HepG2 (cell line): ENCODE measurements around the gene CSNK1D. TPM values are rescaled to one million over a fixed set of nuclear protein-coding genes. Genes with fewer than 3 reads are reported as not detected.

ENCODE experiments used
- AFF4 ChIP-seq: sonication (generic); formaldehyde crosslinking; IDR thresholded peaks from 2 replicates; pipeline ENCODE4 v1.4.0; 2020; ENCODE audit warnings: missing genetic modification reagents
- ATAD3A ChIP-seq: sonication (generic); formaldehyde crosslinking; IDR thresholded peaks from 2 replicates; pipeline ENCODE4 v1.4.0; 2020; ENCODE audit warnings: missing genetic modification reagents
- FOXP1 ChIP-seq, 2 experiments: fragments of 450-650 bp in 1 of 2; IDR thresholded peaks; 2 replicates each; pipeline ENCODE4 v1.6.1; 2017 to 2018; ENCODE audit warnings: antibody characterized with exemption in 1 of 2
- HNRNPH1 ChIP-seq: fragments of 200-400 bp; formaldehyde crosslinking; optimal IDR thresholded peaks from 2 replicates; pipeline ENCODE3; 2017; ENCODE audit warnings: mild to moderate bottlenecking, low read depth, low read length
- NR1H2 ChIP-seq: sonication (generic); formaldehyde crosslinking; IDR thresholded peaks from 2 replicates; pipeline ENCODE4 v1.8.1; 2022; ENCODE audit warnings: low read depth, missing genetic modification reagents, borderline replicate concordance
- RBM39 ChIP-seq: fragments of 200-400 bp; formaldehyde crosslinking; IDR thresholded peaks from one replicate; pipeline ENCODE4 v1.6.1; 2018; ENCODE audit warnings: antibody characterized with exemption, mild to moderate bottlenecking, low read depth, low read length; ENCODE audit not compliant: poor library complexity, severe bottlenecking
- SAFB2 ChIP-seq: sonication (generic); formaldehyde crosslinking; IDR thresholded peaks from 2 replicates; pipeline ENCODE4 v1.5.1; 2020; ENCODE audit warnings: missing genetic modification reagents, low read depth, mild to moderate bottlenecking, borderline replicate concordance
- SMAD1 ChIP-seq: sonication (generic); formaldehyde crosslinking; IDR thresholded peaks from 2 replicates; pipeline ENCODE4 v1.4.0; 2020; ENCODE audit warnings: missing genetic modification reagents, low read depth, mild to moderate bottlenecking, borderline replicate concordance
- THAP9 ChIP-seq: sonication (generic); formaldehyde crosslinking; IDR thresholded peaks from 2 replicates; pipeline ENCODE4; 2020; ENCODE audit warnings: missing genetic modification reagents, mild to moderate bottlenecking, borderline replicate concordance
- ZMYM2 ChIP-seq: sonication (generic); formaldehyde crosslinking; IDR thresholded peaks from 2 replicates; pipeline ENCODE4 v1.8.0; 2022; ENCODE audit warnings: mild to moderate bottlenecking, missing genetic modification reagents
- ZNF180 ChIP-seq: sonication (generic); formaldehyde crosslinking; IDR thresholded peaks from 2 replicates; pipeline ENCODE4 v1.4.0; 2020; ENCODE audit warnings: low read depth, missing genetic modification reagents, borderline replicate concordance
- ZNF451 ChIP-seq: sonication (generic); formaldehyde crosslinking; IDR thresholded peaks from 2 replicates; pipeline ENCODE4 v1.5.0; 2020; ENCODE audit warnings: mild to moderate bottlenecking, missing genetic modification reagents
- ZNF574 ChIP-seq: sonication (generic); formaldehyde crosslinking; IDR thresholded peaks from 2 replicates; pipeline ENCODE4 v1.4.0; 2020; ENCODE audit warnings: missing genetic modification reagents
- polyA plus RNA-seq, 8 experiments: library from polyadenylated mRNA; depleted of rRNA in 3 of 8; stranded (reverse) in 7 of 8; unstranded in 1 of 8; fragments of >200 nt; fragmentation: Illumina TruSeq in 4 of 8; extraction: Trizol in 4 of 8; gene quantifications; 2 replicates each; pipeline versions ENCODE4 v1.2.1 to v1.2.3, GENCODE V29; 2011 to 2016; ENCODE audit warnings: low read depth in 4 of 8, missing spikeins in 1 of 8, mixed read lengths in 1 of 8; ENCODE audit not compliant: insufficient read depth in 1 of 8
- total RNA-seq, 5 experiments: library from RNA; depleted of rRNA; stranded (reverse); fragments of >200 nt; fragmentation: Illumina TruSeq; extraction: Trizol; gene quantifications; 2 replicates each; pipeline ENCODE4 v1.2.3, GENCODE V29; 2016; ENCODE audit warnings: low read depth in 1 of 5

The CSNK1D gene
- total and polyA plus RNA-seq, 2 of the 13 experiments (the other 11 are each of a cell fraction or from before 2014, with no cell fraction given): 31.5 to 128 TPM

GRCh38 chr17:82320956-82321927 lies 47.7 kb upstream of the CSNK1D start (continued):
- 0 out of 2 replicates have a peak, but pooled peaks have one; percentile 47 for TF ChIP-seq SAFB2 (CRISPR knock-in tag)
- TF ChIP-seq ZNF451 (CRISPR knock-in tag): peak; percentile 59; the same call in 1 of the 2 replicates
- peak; percentile 38; the same call in 1 of the 2 replicates for TF ChIP-seq SMAD1 (CRISPR knock-in tag)
- peak; percentile 78 for TF ChIP-seq RBM39
- TF ChIP-seq ZNF574 (CRISPR knock-in tag): peak; percentile 48
- no peak for TF ChIP-seq ZNF180 (CRISPR knock-in tag)
- no peak for TF ChIP-seq THAP9 (CRISPR knock-in tag)
- peak; percentile 8 for TF ChIP-seq HNRNPH1
- TF ChIP-seq FOXP1 (IDR thresholded peaks at IDR 0.05): no peak
- no peak for TF ChIP-seq FOXP1 (CRISPR knock-in tag; IDR thresholded peaks at IDR 0.05)
- TF ChIP-seq ATAD3A (CRISPR knock-in tag): no peak
- no peak for TF ChIP-seq AFF4 (CRISPR knock-in tag)
- peak; percentile 61; the same call in 1 of the 2 replicates for TF ChIP-seq NR1H2 (CRISPR knock-in tag)
- TF ChIP-seq ZMYM2 (CRISPR knock-in tag): peak; percentile 48
